ENCODE results near the gene SCYL3.

The SCYL3 gene

DNA sequence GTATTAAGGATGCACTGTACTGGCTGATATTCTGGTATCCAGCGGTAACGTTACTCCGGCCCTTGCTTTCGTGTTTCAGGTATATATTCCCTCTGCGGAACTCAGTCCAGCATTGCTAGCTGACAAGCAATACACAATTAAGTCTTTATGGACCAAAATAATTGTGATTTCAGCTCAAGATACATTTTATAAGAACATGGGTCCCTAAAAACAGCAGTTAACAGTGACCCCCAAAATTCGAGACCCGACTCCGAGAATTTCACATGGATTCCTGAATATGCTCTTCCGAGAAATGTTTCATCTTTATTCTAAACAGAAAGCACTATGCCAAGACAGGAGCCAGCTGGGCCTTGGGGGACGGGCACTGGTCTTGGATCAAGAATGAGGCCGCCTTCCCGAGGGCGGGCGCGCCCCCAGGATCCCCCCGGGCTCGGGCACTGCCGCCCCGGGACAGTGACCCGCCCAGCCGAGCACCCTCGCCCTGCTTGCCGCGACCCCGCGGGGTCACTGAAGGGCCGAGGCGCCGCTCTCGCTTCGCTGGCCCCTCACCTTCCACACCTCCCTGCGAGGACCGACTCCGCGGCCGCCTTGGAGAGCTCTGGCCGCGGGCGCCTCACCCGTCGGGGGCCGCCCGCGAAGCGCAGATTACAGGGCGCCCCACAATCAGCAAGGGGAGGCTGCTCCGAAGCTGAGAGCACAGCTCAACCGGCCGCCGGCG is 610 bp downstream of the SCYL3 start:
- Histone ChIP-seq H3K4me3 (ENCODE audit: low read depth, low read length) (peak overlapping the region; percentile 83), H3K4me1 (no peaks in the 10 kb centered on the region; the same call in 1 of the 2 replicates), H3K27me3 (no peaks in the 10 kb centered on the region), H3K9me3 (no peaks in the 10 kb centered on the region), H3K36me3 (peaks cover under 1% of the 10 kb centered on the region; the same call in 1 of the 2 replicates)
- TF ChIP-seq, protein P1, sequence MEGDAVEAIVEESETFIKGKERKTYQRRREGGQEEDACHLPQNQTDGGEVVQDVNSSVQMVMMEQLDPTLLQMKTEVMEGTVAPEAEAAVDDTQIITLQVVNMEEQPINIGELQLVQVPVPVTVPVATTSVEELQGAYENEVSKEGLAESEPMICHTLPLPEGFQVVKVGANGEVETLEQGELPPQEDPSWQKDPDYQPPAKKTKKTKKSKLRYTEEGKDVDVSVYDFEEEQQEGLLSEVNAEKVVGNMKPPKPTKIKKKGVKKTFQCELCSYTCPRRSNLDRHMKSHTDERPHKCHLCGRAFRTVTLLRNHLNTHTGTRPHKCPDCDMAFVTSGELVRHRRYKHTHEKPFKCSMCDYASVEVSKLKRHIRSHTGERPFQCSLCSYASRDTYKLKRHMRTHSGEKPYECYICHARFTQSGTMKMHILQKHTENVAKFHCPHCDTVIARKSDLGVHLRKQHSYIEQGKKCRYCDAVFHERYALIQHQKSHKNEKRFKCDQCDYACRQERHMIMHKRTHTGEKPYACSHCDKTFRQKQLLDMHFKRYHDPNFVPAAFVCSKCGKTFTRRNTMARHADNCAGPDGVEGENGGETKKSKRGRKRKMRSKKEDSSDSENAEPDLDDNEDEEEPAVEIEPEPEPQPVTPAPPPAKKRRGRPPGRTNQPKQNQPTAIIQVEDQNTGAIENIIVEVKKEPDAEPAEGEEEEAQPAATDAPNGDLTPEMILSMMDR (IDR thresholded peaks at IDR 0.05; ENCODE audit: low read depth, low read length), result no peak
- DNase-seq, result no peak

DNA sequence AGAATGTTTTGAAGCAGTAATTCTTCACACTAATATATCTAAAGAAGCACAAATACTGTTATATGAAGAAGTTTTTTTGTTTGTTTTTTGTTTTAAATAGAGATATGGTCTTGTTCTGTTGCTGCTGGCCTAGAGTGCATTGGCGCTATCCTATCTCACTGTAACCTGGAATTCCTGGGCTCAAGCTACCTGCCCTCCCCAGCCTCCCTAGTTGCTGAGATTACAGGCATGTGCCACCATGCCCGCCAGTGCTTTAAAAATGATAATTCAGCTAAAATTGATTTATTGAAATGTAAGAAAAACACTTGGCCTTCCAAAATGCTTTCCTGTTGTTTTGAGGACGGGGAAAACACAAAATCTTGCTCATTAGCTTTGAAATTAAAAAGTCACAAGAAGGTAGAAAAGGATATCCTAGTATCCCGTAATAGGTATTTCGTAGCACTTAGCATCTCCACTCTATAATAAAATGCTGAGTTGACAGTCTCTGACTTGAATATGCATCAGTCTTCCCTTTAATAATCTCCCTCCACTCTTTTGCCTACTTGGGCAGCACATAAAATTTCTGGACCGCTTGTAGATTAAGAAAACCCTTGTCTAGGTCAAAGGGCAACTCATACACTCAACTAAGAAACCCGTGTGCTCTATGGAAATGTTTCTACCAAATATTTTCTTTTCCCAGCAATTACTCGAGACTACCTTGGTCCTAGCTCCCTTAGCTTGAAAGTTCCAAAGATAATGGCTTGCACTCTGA is 1.3 kb downstream of the SCYL3 start:
- TF ChIP-seq, protein P1 (IDR thresholded peaks at IDR 0.05; ENCODE audit: low read depth, low read length), result no peak
- H3K36me3 ChIP-seq, result peaks cover 3% of the 10 kb centered on the region; the same call in 1 of the 2 replicates
- H3K27me3 ChIP-seq, result no peaks in the 10 kb centered on the region
- no peaks in the 10 kb centered on the region; the same call in 1 of the 2 replicates for H3K4me1 ChIP-seq
- H3K4me3 ChIP-seq (ENCODE audit: low read depth, low read length), result peak overlapping the region; percentile 83
- DNase-seq, result no peak
- H3K9me3 ChIP-seq, result no peaks in the 10 kb centered on the region

DNA sequence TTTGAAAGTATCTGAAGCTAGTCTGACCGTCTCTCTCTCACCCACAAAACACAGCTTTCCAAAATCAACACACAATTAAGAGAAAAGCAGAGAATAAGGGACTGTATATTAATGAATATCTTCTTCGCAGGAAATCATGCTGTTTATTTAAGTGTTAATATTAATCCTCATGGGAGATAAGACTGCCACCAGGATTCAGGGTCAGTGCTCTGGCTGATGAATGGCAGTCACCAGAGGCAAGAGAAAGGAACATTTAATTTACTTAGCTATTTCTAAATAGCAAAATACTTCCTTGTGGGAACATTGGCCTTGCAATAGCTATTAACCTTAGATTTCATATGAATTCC is 2.2 kb downstream of the SCYL3 start:
- no peak for DNase-seq
- no peak overlapping the region for H3K4me3 ChIP-seq (ENCODE audit: low read depth, low read length)
- H3K27me3 ChIP-seq, result no peaks in the 10 kb centered on the region
- H3K9me3 ChIP-seq, result no peaks in the 10 kb centered on the region
- TF ChIP-seq, protein P1 (IDR thresholded peaks at IDR 0.05; ENCODE audit: low read depth, low read length), result no peak
- H3K36me3 ChIP-seq, result peaks cover 3% of the 10 kb centered on the region; the same call in 1 of the 2 replicates
- H3K4me1 ChIP-seq, result no peaks in the 10 kb centered on the region; the same call in 1 of the 2 replicates

DNA sequence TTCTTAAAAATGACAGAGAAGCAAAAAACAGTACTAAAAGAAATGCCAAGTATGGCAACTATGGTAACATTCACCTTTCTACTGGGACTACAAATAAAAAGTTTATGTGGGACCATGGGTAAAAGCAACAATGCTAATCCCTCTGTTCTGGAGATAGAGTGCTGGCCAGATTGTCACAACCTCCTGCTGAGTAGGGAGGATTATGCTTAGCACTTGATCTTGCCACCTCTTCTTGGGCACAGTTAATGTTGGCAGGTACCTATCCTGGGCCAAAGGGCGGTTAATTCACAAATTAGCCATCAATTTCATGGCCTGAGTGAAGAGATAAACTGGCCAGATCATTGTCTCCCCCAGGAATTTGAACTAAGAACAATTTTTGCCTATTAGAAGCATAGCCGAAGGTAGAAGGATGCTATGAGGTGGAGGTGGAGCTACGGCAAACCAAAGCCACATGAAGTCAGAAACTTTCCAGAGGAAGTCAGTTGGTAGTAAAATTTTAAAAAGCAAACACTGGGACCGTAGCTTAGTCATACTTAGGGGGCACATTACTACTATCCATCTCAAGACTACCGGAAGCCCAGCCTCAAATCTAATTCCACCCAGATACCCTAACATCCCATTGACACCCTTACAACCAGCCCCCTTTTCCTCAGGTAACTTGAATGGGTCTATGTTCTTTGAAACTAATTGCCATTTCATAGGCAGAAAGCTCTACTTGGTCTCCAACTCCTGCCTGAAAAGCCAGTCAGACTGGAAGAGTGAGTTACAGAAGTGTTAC is 2.7 kb downstream of the SCYL3 start:
- Histone ChIP-seq H3K27me3 (no peaks in the 10 kb centered on the region), H3K4me1 (no peaks in the 10 kb centered on the region; the same call in 1 of the 2 replicates), H3K4me3 (ENCODE audit: low read depth, low read length) (no peak overlapping the region), H3K9me3 (no peaks in the 10 kb centered on the region), H3K36me3 (peaks cover 3% of the 10 kb centered on the region; the same call in 1 of the 2 replicates)
- TF ChIP-seq, protein P1 (IDR thresholded peaks at IDR 0.05; ENCODE audit: low read depth, low read length), result no peak
- no peak for DNase-seq

DNA sequence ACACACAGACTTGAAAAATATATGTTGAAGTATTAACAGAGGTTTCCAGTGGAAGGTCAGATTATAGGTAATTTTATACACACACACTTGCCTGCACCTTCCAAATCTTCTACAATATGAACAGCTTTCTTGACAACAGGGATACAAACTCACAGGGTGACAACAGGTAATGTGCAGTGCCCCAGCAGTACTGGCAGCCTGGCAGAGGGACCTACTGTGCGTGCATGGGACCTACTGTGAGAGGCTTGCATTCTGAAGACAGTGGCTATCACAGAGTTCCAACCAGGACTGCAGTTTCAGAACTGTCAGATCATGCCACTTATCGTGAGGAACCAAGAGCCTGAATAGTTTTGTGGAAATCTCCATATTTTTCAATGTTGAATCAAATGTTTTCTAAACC is 3.8 kb downstream of the SCYL3 start:
- Histone ChIP-seq H3K4me1 (no peaks in the 10 kb centered on the region; the same call in 1 of the 2 replicates), H3K9me3 (no peaks in the 10 kb centered on the region), H3K36me3 (peaks cover 7% of the 10 kb centered on the region; the same call in 1 of the 2 replicates), H3K4me3 (ENCODE audit: low read depth, low read length) (no peak overlapping the region), H3K27me3 (no peaks in the 10 kb centered on the region)
- TF ChIP-seq, protein P1 (IDR thresholded peaks at IDR 0.05; ENCODE audit: low read depth, low read length), result no peak
- DNase-seq, result no peak

Data from BE2C (cell line).